ENCODE results near the gene KHDRBS2.

The KHDRBS2 gene

GRCh38 chr6:62045502-62045901 is 240.5 kb downstream of the KHDRBS2 start:
- Histone ChIP-seq H3K9me3 (ENCODE audit: insufficient read depth, low read depth, low read length) (no peaks in the 10 kb centered on the region), H3K79me2 (ENCODE audit: insufficient read depth, low read length) (no peaks in the 10 kb centered on the region), H3K36me3 (ENCODE audit: insufficient read depth, low read length) (no peaks in the 10 kb centered on the region), H3K4me1 (ENCODE audit: insufficient read depth, low read length, poor library complexity, severe bottlenecking) (no peaks in the 10 kb centered on the region), H3K27me3 (ENCODE audit: insufficient read depth, low read length, poor library complexity, severe bottlenecking) (no peaks in the 10 kb centered on the region), H3K4me3 (ENCODE audit: low read length, poor library complexity, severe bottlenecking) (no peak overlapping the region), H3K9ac (ENCODE audit: low read depth, low read length, poor library complexity, severe bottlenecking) (no peak overlapping the region), H3K4me2 (ENCODE audit: low read depth, low read length, poor library complexity, severe bottlenecking) (no peak overlapping the region), H3K9me2 (replicated peaks; ENCODE audit: low read depth, low read length) (no peaks in the 10 kb centered on the region), H4K20me1 (ENCODE audit: insufficient read depth, low read length, poor library complexity, severe bottlenecking) (no peaks in the 10 kb centered on the region), H2AFZ (ENCODE audit: low read length) (no peak overlapping the region), H3F3A (ENCODE audit: low read depth) (no peaks in the 10 kb centered on the region)
- no peak for TF ChIP-seq CTCF (conservative IDR thresholded peaks at IDR 0.05; ENCODE audit: low read length)
- TF ChIP-seq EZH2phosphoT487 (IDR thresholded peaks at IDR 0.05; ENCODE audit: borderline replicate concordance): no peak

- Histone ChIP-seq H3K79me2 (ENCODE audit: insufficient read depth, low read length) (no peaks in the 10 kb centered on the region), H4K20me1 (ENCODE audit: insufficient read depth, low read length, poor library complexity, severe bottlenecking) (no peaks in the 10 kb centered on the region), H3K27me3 (ENCODE audit: insufficient read depth, low read length, poor library complexity, severe bottlenecking) (no peaks in the 10 kb centered on the region), H3K9me2 (replicated peaks; ENCODE audit: low read depth, low read length) (no peaks in the 10 kb centered on the region), H3K4me2 (ENCODE audit: low read depth, low read length, poor library complexity, severe bottlenecking) (no peak overlapping the region), H3K4me1 (ENCODE audit: insufficient read depth, low read length, poor library complexity, severe bottlenecking) (no peaks in the 10 kb centered on the region), H3K4me3 (ENCODE audit: low read length, poor library complexity, severe bottlenecking) (no peak overlapping the region), H2AFZ (ENCODE audit: low read length) (no peak overlapping the region), H3K36me3 (ENCODE audit: insufficient read depth, low read length) (no peaks in the 10 kb centered on the region), H3F3A (ENCODE audit: low read depth) (no peaks in the 10 kb centered on the region), H3K9ac (ENCODE audit: low read depth, low read length, poor library complexity, severe bottlenecking) (no peak overlapping the region), H3K9me3 (ENCODE audit: insufficient read depth, low read depth, low read length) (no peaks in the 10 kb centered on the region)
- TF ChIP-seq EZH2phosphoT487 (IDR thresholded peaks at IDR 0.05; ENCODE audit: borderline replicate concordance) (no peak), CTCF (conservative IDR thresholded peaks at IDR 0.05; ENCODE audit: low read length) (no peak)
Observed at GRCh38 chr6:62043084-62043483, 242.9 kb downstream of the KHDRBS2 start.

- H3K4me3 ChIP-seq (ENCODE audit: low read length, poor library complexity, severe bottlenecking): no peak overlapping the region
- H3K79me2 ChIP-seq (ENCODE audit: insufficient read depth, low read length): no peaks in the 10 kb centered on the region
- H3K27me3 ChIP-seq (ENCODE audit: insufficient read depth, low read length, poor library complexity, severe bottlenecking): no peaks in the 10 kb centered on the region
- H3K9me2 ChIP-seq (replicated peaks; ENCODE audit: low read depth, low read length): no peaks in the 10 kb centered on the region
- H3K36me3 ChIP-seq (ENCODE audit: insufficient read depth, low read length): no peaks in the 10 kb centered on the region
- TF ChIP-seq EZH2phosphoT487 (IDR thresholded peaks at IDR 0.05; ENCODE audit: borderline replicate concordance): no peak
- no peak for TF ChIP-seq CTCF (conservative IDR thresholded peaks at IDR 0.05; ENCODE audit: low read length)
- no peak overlapping the region for H3K9ac ChIP-seq (ENCODE audit: low read depth, low read length, poor library complexity, severe bottlenecking)
- H3K9me3 ChIP-seq (ENCODE audit: insufficient read depth, low read depth, low read length): no peaks in the 10 kb centered on the region
- no peak overlapping the region for H2AFZ ChIP-seq (ENCODE audit: low read length)
- no peaks in the 10 kb centered on the region for H3F3A ChIP-seq (ENCODE audit: low read depth)
- no peak overlapping the region for H3K4me2 ChIP-seq (ENCODE audit: low read depth, low read length, poor library complexity, severe bottlenecking)
- no peaks in the 10 kb centered on the region for H4K20me1 ChIP-seq (ENCODE audit: insufficient read depth, low read length, poor library complexity, severe bottlenecking)
- no peaks in the 10 kb centered on the region for H3K4me1 ChIP-seq (ENCODE audit: insufficient read depth, low read length, poor library complexity, severe bottlenecking)
Observed at GRCh38 chr6:62042429-62042828, 243.6 kb downstream of the KHDRBS2 start.
